Activated CD4-positive, CD25-positive, alpha-beta regulatory T cell (primary cell): ENCODE results near the gene NCAPD3.

ENCODE experiments used
- DNase-seq, 4 experiments: peaks; one replicate each; lab custom pipeline; 2025; lab: John Stamatoyannopoulos, UW

Gene NCAPD3

GRCh38 chr11:134159652-134160051 is 64.1 kb downstream of the NCAPD3 start:
- no peak for DNase-seq

DNA sequence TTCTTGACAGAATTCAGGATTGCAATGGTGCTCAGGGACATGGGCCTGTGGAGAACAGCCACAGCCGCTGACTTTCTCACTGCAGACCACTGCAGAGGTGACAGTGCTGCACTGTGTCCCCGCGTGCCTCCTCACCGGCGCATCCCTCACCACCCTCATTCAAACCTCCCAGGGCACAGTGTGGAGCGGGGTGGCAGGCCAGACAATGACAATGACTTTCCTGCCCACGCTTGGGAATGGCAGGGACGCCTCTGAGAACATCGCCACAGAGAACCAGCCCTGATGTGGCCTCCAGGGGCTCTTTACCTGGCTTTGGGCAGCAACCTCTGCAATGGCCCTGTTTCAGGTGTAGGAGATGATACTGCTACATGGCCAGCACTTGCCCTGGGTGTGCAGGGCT is 65.7 kb downstream of the NCAPD3 start:
- no peak for DNase-seq

DNA sequence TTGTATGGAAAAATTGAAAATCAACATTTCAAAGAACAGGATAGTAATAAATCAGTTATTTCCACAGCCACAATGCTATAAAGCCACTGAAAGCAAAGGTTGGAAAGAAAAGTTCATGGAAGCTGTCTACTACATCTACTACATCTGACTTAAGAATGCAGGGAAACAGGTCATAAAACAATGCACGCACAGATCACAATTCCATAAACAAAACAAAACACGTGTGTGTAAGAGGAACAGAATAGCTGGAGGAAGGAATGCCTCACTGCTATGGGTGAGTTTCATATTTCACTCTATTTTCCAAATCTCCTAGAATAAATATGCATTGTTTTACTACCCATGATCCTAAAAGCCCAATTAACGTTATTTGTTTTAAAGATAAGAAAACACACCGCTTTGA is 66.3 kb downstream of the NCAPD3 start:
- no peak for DNase-seq

DNA sequence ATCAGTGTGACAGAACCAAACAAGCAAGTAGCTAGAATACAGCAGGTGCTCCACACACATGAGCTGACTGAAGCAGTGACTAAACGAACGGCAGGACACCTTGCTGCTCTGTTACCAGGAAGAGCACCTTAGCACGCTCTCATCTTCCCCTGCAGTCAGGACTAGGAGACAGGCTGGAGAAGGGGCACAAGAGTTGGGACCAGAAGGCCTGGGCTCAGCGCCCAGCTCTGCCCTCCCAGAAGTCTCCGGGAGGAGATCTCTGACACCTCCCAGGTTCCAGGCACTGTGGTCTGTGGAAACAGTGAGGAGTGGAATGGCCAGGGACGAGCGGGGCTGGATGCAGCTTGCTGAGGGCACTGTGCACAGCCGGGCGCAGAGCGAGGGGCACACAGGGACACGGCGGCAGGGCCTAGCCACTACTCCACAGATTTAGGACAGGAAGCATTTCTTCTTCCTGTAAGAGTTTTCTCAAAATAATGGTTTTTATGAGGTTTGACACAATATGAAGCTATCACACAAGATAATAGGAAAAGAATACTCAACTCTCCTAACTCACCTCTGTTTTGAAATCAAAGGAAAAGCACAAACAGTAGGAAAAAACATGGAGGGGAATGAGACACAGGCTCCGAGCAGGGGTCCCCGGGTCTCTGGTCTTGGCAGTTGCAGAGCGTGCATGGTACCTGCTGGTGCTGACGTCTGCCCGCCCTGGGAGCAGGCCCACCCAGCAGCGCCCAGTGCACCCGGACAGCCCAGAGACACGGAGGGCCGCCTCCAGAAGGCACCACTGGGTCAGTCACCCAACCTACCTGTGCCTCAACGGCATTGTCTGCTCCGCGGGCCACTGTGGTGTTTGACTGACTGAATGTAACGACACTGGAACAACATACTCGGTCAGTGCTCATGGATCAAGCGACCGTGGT is 67.6 kb downstream of the NCAPD3 start:
- DNase-seq, result no peak

- DNase-seq, result no peak
These were observed 68.3 kb downstream of the NCAPD3 start for GRCh38 chr11:134155456-134155855.

GRCh38 chr11:134154441-134154840 is 69.3 kb downstream of the NCAPD3 start:
- DNase-seq, result no peak

GRCh38 chr11:134153147-134153905 is 70.4 kb downstream of the NCAPD3 start:
- no peak for DNase-seq

DNA sequence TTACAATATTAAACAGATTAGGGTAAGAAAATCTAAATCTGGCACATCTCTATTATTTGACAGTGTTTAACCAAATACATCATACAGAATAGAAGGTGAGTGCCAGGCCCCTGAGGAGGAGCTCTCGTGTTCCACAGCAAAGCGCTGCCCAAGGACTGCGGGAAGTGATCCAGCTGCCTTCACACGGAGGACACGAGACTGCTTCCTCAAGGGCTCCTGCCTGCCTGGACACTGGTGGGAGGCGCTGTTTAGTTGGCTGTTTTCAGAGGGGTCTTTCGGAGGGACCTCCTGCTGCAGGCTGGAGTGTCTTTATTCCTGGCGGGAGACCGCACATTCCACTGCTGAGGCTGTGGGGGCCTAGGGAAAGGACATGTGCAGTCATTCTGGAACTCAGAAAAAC is 71.1 kb downstream of the NCAPD3 start:
- DNase-seq, result no peak

GRCh38 chr11:134151083-134151747 is 72.6 kb downstream of the NCAPD3 start:
- no peak for DNase-seq

GRCh38 chr11:134150195-134150903 is 73.4 kb downstream of the NCAPD3 start:
- no peak for DNase-seq

- no peak for DNase-seq
These were observed 74.4 kb downstream of the NCAPD3 start for GRCh38 chr11:134149371-134149770.

GRCh38 chr11:134146598-134146997 is 77.2 kb downstream of the NCAPD3 start:
- DNase-seq, result no peak

DNA sequence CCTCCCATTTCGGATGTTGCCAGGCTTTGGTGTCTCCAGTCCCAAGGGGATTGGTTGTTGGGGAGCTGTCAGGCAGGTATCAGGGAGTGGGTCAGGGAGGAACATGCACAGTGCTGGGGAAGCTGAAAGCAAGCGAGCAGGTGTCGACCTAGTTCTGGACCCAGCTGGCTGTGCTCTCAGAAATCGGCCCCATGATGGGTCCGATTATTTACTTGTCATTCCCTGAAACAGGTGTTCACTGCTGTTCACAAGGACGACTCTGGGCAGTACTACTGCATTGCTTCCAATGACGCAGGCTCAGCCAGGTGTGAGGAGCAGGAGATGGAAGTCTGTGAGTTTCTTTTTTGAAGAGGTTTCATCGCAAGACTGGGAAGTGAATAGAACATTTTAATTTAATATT is 78.1 kb downstream of the NCAPD3 start:
- DNase-seq, result no peak

- DNase-seq, result no peak
These were observed 79.0 kb downstream of the NCAPD3 start for GRCh38 chr11:134144744-134145143.

DNA sequence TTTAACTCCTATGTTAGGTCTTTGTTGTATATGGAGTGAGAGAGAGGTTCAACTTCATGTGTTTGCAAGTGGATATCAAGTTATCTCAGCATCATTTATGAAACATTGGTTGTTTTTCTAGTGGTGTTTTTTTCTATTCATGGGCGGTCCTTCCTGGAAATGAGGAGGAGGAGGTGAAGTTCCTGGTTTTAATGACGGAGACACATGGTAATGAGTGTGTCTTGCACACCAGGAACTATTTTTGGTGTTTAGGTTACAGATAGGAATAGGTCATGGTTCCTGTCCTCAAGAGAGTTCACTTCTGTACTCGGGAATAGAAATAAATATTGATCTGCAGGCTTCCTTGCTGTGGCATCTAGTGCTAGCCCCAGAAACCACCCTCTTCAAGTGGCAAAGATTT is 80.0 kb downstream of the NCAPD3 start:
- no peak for DNase-seq

- DNase-seq, result no peak
These were observed 81.2 kb downstream of the NCAPD3 start for GRCh38 chr11:134142536-134142935.

DNA sequence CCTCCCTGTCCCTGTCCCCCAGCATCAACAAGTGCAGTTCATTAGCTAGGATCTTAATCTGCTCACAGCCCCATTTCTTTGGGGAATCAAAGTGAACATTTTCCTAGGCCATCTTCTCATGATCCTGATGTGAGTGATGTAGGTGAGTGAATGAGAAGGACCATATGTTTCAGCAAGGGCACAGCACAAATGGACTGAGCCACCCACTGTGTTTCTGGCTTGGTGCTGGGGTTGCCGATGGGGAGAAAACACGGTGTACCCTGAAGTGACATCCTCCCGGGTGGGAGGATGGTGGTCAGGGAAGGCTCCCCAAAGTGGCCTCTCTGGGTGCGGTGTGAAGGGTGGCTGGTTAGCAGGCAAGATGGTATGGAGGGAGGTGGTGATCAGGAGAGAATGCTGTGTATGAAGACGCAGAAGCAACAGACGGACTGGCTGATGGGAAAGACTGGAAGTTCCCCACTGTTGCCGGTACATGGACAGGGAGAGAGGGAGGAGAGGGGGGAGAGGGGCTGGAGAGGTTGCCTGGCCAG is 82.7 kb downstream of the NCAPD3 start:
- DNase-seq, result no peak

DNA sequence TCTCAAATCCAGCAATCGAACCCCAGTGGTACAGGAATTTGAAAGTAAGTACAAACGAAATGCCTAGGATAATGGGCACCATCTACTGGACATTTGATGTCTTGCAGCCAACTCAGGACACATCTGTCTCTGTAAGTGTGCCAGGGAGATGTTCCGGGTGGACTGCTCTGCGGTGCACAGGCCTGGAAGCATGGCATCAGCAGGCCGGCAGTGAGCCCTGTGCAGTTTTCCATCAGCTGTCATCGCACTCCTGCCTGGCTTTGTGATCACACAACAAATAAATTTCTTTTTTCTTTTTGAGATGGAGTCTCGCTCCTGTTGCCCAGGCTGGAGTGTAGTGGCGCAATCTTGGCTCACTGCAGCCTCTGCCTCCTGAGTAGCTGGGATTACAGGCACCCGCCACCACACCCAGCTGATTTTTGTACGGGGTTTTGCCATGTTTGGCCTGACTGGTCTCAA is 83.9 kb downstream of the NCAPD3 start:
- DNase-seq, result peak in 1 of 4 experiments; percentile 7

GRCh38 chr11:134139303-134139872 is 84.4 kb downstream of the NCAPD3 start:
- DNase-seq, result no peak

GRCh38 chr11:134138376-134138775 is 85.4 kb downstream of the NCAPD3 start:
- DNase-seq, result no peak

DNA sequence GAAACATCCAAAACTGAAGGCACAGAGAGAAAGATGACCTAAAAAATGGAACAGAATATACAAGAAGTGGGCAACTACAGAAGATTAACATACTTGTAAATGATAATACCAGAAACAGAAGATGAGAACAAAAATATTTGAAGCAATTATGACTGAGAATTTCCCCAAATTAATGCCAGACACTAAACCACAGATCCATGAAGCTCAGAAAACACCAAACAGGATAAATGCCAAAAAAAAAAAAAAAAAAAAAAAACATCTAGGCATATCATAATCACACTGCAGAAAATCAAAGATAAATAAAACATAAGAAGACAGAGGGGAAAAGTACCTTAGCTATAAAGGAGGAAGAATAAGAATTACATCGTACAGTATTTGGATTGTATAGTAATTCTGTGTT is 89.6 kb downstream of the NCAPD3 start:
- DNase-seq, result no peak
